SU-DHL-6 (cell line): ENCODE results near the gene RELA.
"Not testable (repeated sequence)": the region's sequence is repeated elsewhere in the genome, so short reads cannot be mapped to it uniquely, and the experiment has no call there.

Experiments
- CTCF ChIP-seq: fragments of 200-600 bp; sonication (generic); IDR thresholded peaks from one replicate; pipeline ENCODE4 v1.5.1; 2017; ENCODE audit warnings: antibody characterized with exemption, mild to moderate bottlenecking, low read length, moderate library complexity; ENCODE audit not compliant: insufficient read depth, poor library complexity, severe bottlenecking
- EZH2phosphoT487 ChIP-seq: fragments of 200-600 bp; sonication (generic), shearing (Covaris generic); conservative IDR thresholded peaks from 2 replicates; pipeline ENCODE4 v1.6.1; 2018; ENCODE audit warnings: mild to moderate bottlenecking, antibody characterized with exemption, low read length, moderate library complexity, mixed read lengths

GRCh38 chr11:65707002-65707401, 44.3 kb upstream of the RELA start:
- TF ChIP-seq EZH2phosphoT487, CTCF: not testable (repeated sequence)
